Measurements from ENCODE around the gene PACRG. TPM values are rescaled to one million over a fixed set of nuclear protein-coding genes. Genes with fewer than 3 reads are reported as not detected.

Gene PACRG
- total and polyA plus RNA-seq, 2 donors (not counting 3 experiments of a cell fraction or from before 2014, with no cell fraction given), result 0.08 TPM; not detected in 1

DNA sequence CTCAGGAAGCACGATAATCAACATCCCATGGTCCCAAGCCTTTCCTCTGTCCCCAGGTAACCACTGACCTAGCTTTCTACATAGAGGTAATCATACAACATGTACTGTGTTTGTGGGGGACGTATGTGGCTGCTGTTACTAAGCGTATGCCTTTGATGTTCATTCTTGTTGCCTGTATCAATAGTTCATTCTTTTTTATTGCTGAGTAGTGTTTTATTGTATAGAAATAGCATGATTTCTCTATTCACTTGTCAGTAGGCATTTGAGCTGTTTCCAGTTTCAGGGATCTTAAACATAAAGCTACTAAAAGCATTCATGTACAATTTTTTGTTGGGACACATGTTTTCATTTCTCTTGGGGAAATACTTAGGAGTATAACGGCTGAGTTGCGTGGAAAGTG is 185.4 kb downstream of the PACRG start:
- H3K79me2 ChIP-seq (ENCODE audit: control insufficient read depth, insufficient read depth, low read length), result no peaks in the 10 kb centered on the region
- CTCF ChIA-PET, result no interaction called here
- H3K4me1 ChIP-seq (ENCODE audit: control insufficient read depth, extremely low read depth, insufficient read depth, low read length), result no peaks in the 10 kb centered on the region
- no peaks in the 10 kb centered on the region for H3K36me3 ChIP-seq (ENCODE audit: control insufficient read depth in 2 of 2, extremely low read depth in 1 of 2, insufficient read depth in 2 of 2, low read length in 2 of 2)
- no peaks in the 10 kb centered on the region for H3K27me3 ChIP-seq (ENCODE audit: control insufficient read depth in 2 of 2, insufficient read depth in 2 of 2, low read length in 2 of 2)
- H3K9me3 ChIP-seq (replicated peaks; ENCODE audit: control insufficient read depth, insufficient read depth, low read length), result no peaks in the 10 kb centered on the region
- no TSS peak for BruUV-seq (replicated peaks)
- FAIRE-seq, result no peak
- H4K20me1 ChIP-seq (replicated peaks; ENCODE audit: control insufficient read depth, extremely low read depth, insufficient read depth, low read length), result no peaks in the 10 kb centered on the region
- H2AFZ ChIP-seq (ENCODE audit: low read depth, low read length), result no peak overlapping the region
- no peak overlapping the region for H3K4me2 ChIP-seq (ENCODE audit: insufficient read depth, low read length)
- TF ChIP-seq JUN (IDR thresholded peaks at IDR 0.05; ENCODE audit: borderline replicate concordance, insufficient read depth, insufficient read length, low read depth) (no peak), EZH2 (IDR thresholded peaks at IDR 0.05; ENCODE audit: borderline replicate concordance, low read depth, low read length, severe bottlenecking) (no peak), MYC (IDR thresholded peaks at IDR 0.05; ENCODE audit: low read depth, low read length) (no peak), GATA2 (IDR thresholded peaks at IDR 0.05; ENCODE audit: insufficient read depth, insufficient read length, low read depth, low read length) (no peak), POLR2AphosphoS5 (IDR thresholded peaks at IDR 0.05; ENCODE audit: insufficient read depth, low read depth, low read length) (no peak), FOS (IDR thresholded peaks at IDR 0.05; ENCODE audit: borderline replicate concordance, insufficient read depth, low read length) (no peak), POLR2A (IDR thresholded peaks at IDR 0.05; ENCODE audit: low read depth, low read length) (no peak)
- TF ChIP-seq, protein P1, sequence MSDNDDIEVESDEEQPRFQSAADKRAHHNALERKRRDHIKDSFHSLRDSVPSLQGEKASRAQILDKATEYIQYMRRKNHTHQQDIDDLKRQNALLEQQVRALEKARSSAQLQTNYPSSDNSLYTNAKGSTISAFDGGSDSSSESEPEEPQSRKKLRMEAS (IDR thresholded peaks at IDR 0.05; ENCODE audit: insufficient read depth, insufficient read length), result no peak
- TF ChIP-seq, protein P2, sequence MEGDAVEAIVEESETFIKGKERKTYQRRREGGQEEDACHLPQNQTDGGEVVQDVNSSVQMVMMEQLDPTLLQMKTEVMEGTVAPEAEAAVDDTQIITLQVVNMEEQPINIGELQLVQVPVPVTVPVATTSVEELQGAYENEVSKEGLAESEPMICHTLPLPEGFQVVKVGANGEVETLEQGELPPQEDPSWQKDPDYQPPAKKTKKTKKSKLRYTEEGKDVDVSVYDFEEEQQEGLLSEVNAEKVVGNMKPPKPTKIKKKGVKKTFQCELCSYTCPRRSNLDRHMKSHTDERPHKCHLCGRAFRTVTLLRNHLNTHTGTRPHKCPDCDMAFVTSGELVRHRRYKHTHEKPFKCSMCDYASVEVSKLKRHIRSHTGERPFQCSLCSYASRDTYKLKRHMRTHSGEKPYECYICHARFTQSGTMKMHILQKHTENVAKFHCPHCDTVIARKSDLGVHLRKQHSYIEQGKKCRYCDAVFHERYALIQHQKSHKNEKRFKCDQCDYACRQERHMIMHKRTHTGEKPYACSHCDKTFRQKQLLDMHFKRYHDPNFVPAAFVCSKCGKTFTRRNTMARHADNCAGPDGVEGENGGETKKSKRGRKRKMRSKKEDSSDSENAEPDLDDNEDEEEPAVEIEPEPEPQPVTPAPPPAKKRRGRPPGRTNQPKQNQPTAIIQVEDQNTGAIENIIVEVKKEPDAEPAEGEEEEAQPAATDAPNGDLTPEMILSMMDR (IDR thresholded peaks at IDR 0.05; ENCODE audit: extremely low read depth in 1 of 2, insufficient read depth in 1 of 2, low read depth in 1 of 2, low read length in 2 of 2), result no peak
- no peaks in the 10 kb centered on the region for H3K9me1 ChIP-seq (replicated peaks; ENCODE audit: control insufficient read depth, extremely low read depth, insufficient read depth, low read length)
- dilution Hi-C loops (cut with MboI; ENCODE audit: extremely low pct_ligation_motif_present, low sequenced_read_pairs) (no loop called here), intact Hi-C loops (cut with micrococcal nuclease) (no loop called here)
- DNase-seq (ENCODE audit: low read depth, low spot score), result no peak
- H3K9ac ChIP-seq (replicated peaks; ENCODE audit: extremely low read depth, insufficient read depth, low read length), result no peak overlapping the region
- H3K4me3 ChIP-seq (replicated peaks in 1 of 3; ENCODE audit: insufficient read depth in 1 of 3, low read depth in 1 of 3, low read length in 3 of 3), result no peak overlapping the region
- H3K27ac ChIP-seq (ENCODE audit: insufficient read depth, low read depth, low read length), result no peak overlapping the region
- POLR2A ChIA-PET, result no interaction called here
